ENCODE measurements around the gene RERE.

Gene RERE

GRCh38 chr1:8537991-8538390 lies 279.4 kb downstream of the RERE start:
- in situ Hi-C loops (cut with HindIII; ENCODE audit: low sequenced_read_pairs): no loop called here

GRCh38 chr1:8536515-8536914 lies 280.9 kb downstream of the RERE start:
- no peak for DNase-seq (ENCODE audit: low read depth)
- in situ Hi-C loops (cut with HindIII; ENCODE audit: low sequenced_read_pairs): no loop called here
- H3K4me3 ChIP-seq (ENCODE audit: low read depth, low read length): no peak overlapping the region
- no peak for TF ChIP-seq CTCF (IDR thresholded peaks at IDR 0.05; ENCODE audit: low read depth, low read length, missing control alignments)

More at GRCh38 chr1:8537991-8538390, 279.4 kb downstream of the RERE start:
- H3K4me3 ChIP-seq (ENCODE audit: low read depth, low read length): no peak overlapping the region
- no peak for TF ChIP-seq CTCF (IDR thresholded peaks at IDR 0.05; ENCODE audit: low read depth, low read length, missing control alignments)
- no peak for DNase-seq (ENCODE audit: low read depth)

- H3K4me3 ChIP-seq (ENCODE audit: low read depth, low read length): no peak overlapping the region
- in situ Hi-C loops (cut with HindIII; ENCODE audit: low sequenced_read_pairs): no loop called here
- no peak for DNase-seq (ENCODE audit: low read depth)
- no peak for TF ChIP-seq CTCF (IDR thresholded peaks at IDR 0.05; ENCODE audit: low read depth, low read length, missing control alignments)
These were observed 283.5 kb downstream of the RERE start for GRCh38 chr1:8533907-8534306.

GRCh38 chr1:8533124-8533523 lies 284.3 kb downstream of the RERE start:
- no peak for TF ChIP-seq CTCF (IDR thresholded peaks at IDR 0.05; ENCODE audit: low read depth, low read length, missing control alignments)
- DNase-seq (ENCODE audit: low read depth): no peak
- H3K4me3 ChIP-seq (ENCODE audit: low read depth, low read length): no peak overlapping the region
- in situ Hi-C loops (cut with HindIII; ENCODE audit: low sequenced_read_pairs): no loop called here

GRCh38 chr1:8529901-8530300 lies 287.5 kb downstream of the RERE start:
- in situ Hi-C loops (cut with HindIII; ENCODE audit: low sequenced_read_pairs): no loop called here
- TF ChIP-seq CTCF (IDR thresholded peaks at IDR 0.05; ENCODE audit: low read depth, low read length, missing control alignments): no peak
- DNase-seq (ENCODE audit: low read depth): no peak
- no peak overlapping the region for H3K4me3 ChIP-seq (ENCODE audit: low read depth, low read length)

GRCh38 chr1:8527941-8528340 lies 289.5 kb downstream of the RERE start:
- H3K4me3 ChIP-seq (ENCODE audit: low read depth, low read length): no peak overlapping the region
- no peak for TF ChIP-seq CTCF (IDR thresholded peaks at IDR 0.05; ENCODE audit: low read depth, low read length, missing control alignments)
- in situ Hi-C loops (cut with HindIII; ENCODE audit: low sequenced_read_pairs): no loop called here
- DNase-seq (ENCODE audit: low read depth): no peak
